ENCODE measurements around the gene ECHS1.

DNA sequence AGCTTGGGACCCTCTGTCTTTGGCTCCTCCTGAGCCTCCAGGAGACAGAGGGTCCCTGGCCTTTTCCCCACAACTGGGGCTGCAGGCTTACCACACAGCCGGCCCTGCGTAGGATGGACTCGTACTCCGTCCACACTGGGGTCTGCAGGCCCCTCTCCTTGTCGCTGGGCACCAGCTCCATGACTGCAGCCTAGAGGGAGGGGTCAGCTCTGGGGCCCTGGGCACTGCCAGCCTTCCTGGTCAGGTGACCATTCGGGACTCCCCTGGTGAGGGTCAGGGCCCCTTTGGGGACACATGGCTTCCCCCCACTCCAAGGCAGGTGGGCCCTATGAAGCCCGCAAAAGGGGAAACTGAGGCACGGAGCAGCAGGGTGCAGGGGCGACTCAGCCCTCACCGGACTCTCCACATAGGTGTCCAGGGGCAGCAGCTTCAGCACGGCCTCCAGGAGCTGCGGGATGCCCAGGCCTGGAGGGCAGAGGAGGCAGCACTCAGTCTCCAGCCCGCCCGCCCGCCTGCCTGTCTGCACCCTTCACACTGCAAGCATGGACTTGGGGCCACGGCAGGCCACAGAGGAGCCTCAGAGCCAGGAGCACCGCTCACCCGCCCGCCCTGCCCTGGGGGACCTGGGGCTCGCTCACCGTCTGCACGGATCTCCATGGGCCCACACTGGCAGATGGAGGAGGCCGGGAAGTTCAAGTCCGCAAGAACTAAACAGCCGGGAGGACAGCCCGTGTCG, 16.4 kb downstream of the ECHS1 start:
- TF ChIP-seq EZH2 (IDR thresholded peaks at IDR 0.05; ENCODE audit: insufficient read depth, poor library complexity, severe bottlenecking) (no peak), EZH2phosphoT487 (IDR thresholded peaks at IDR 0.05; ENCODE audit: insufficient read depth, low read depth) (no peak)

Measured in GM23248 (cell line).